ENCODE results near the gene UBE2F. TPM values are rescaled to one million over a fixed set of nuclear protein-coding genes. Genes with fewer than 3 reads are reported as not detected.
A peak's percentile ranks its signal among the peaks of the same experiment; 100 is the strongest.
"Not testable (repeated sequence)": the region's sequence is repeated elsewhere in the genome, so short reads cannot be mapped to it uniquely, and the experiment has no call there.

The UBE2F gene
- total RNA-seq, 2 experiments from 2014 or later = 22.1 to 44.1 TPM

DNA sequence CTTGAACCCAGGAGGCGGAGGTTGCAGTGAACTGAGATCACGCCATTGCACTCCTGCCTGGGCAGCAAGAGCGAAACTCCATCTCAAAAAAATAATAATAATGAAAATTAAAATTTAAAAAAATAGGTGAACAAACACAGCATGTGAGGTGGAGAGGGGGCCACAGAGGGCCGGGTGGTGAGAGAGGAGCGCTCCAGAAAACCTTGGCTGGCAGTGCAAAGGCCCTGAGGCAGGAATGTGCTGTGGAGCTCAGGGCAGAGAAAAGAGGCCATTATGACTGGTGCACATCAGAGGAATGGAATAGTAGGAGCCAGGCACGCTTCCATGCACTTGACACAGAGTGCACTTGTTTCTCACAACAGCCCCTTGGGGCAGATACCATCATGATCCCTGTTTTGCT lies 72.3 kb downstream of the UBE2F start:
- ATAC-seq (no peak), DNase-seq (no peak)
- Mint-ChIP-seq H3K36me3 (peaks cover 1% of the 10 kb centered on the region), H3K4me3 (no peak overlapping the region), H3K9me3 (ENCODE audit: low read depth) (no peaks in the 10 kb centered on the region), H3K27ac (no peak overlapping the region), H3K4me1 (no peaks in the 10 kb centered on the region), H3K27me3 (no peaks in the 10 kb centered on the region)
- CTCF ChIA-PET = interaction anchor here (1.4 kb wide), 1 partner anchor 21 kb away, joined by 3 read pairs; the partner anchor contains the start of gene SCLY

DNA sequence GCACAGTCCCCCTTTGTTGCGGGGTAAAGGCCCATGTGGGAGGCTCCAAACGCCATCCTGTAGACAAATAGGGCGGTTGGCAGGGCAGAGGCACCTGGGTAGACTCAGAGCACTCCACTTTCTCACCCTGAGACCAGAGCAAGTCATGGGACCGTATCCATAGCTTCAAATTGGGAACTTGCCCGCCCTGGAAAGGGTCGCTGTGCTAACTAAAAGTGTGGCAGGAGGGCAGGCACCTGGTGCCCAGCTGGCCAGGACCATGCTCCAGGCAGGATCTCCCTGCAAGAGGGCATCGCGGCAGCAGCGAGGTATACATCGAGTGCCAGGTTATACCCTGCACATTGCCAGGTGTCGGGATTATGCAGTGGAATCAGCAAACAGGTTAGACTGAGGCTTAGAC lies 73.2 kb downstream of the UBE2F start:
- no peaks in the 10 kb centered on the region for H3K4me1 Mint-ChIP-seq
- no peak for DNase-seq
- no peak for ATAC-seq
- no peaks in the 10 kb centered on the region for H3K9me3 Mint-ChIP-seq (ENCODE audit: low read depth)
- H3K27me3 Mint-ChIP-seq = no peaks in the 10 kb centered on the region
- H3K4me3 Mint-ChIP-seq = no peak overlapping the region
- H3K27ac Mint-ChIP-seq = no peak overlapping the region
- H3K36me3 Mint-ChIP-seq = no peaks in the 10 kb centered on the region
- CTCF ChIA-PET = interaction anchor here (1.4 kb wide), 1 partner anchor 20 kb away, joined by 3 read pairs; the partner anchor contains the start of gene SCLY

DNA sequence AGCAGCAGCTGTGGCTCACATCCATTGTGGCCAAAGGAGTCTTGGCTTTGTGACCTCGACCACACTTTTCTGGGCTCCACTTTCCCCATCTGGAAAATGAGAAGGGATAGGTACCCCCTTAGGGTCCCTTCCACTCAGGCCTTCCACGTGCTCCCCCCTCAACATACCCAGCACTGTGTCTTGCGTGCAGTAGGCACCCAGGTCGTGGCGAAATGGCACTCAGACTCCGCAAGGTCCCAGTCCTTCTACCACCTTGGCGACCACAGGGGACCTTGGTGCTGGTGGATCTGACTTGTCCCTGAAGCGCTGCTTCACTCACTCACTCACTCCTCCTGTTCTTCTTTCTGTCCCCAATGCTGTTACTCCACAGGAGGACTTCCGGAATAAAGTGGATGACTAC lies 74.1 kb downstream of the UBE2F start:
- Mint-ChIP-seq H3K27me3 (no peaks in the 10 kb centered on the region), H3K27ac (no peak overlapping the region)

DNA sequence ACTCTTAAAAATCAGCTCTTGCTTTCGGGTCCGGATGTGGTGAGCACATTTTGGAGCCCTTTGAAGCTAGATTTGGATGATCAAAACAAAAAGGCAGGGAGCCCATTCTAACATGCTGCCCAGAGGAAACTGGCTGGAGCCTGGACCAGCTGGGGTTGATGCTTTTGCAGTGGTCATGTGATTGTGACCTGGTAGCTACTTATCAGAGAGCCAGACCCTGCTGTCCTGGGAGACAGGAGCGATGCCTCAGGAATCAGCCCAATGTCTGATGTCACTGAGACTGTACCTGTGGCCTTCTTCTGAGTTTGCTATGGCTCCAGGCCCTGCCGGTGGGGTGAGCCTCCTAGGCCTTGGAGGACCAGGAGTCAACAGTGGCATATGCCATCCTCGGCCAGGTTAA lies 75.3 kb downstream of the UBE2F start:
- no peaks in the 10 kb centered on the region for H3K27me3 Mint-ChIP-seq
- CTCF ChIA-PET = no interaction called here
- no peak for ATAC-seq
- H3K36me3 Mint-ChIP-seq = peaks cover 4% of the 10 kb centered on the region
- H3K4me3 Mint-ChIP-seq = no peak overlapping the region
- no peaks in the 10 kb centered on the region for H3K9me3 Mint-ChIP-seq (ENCODE audit: low read depth)
- no peaks in the 10 kb centered on the region for H3K4me1 Mint-ChIP-seq
- DNase-seq = no peak
- no peak overlapping the region for H3K27ac Mint-ChIP-seq

More for the DNA sequence above, 74.1 kb downstream of the UBE2F start:
- H3K4me1 Mint-ChIP-seq = no peaks in the 10 kb centered on the region
- DNase-seq (no peak), ATAC-seq (no peak)
- CTCF ChIA-PET = no interaction called here
- H3K9me3 Mint-ChIP-seq (ENCODE audit: low read depth) = no peaks in the 10 kb centered on the region
- peaks cover 2% of the 10 kb centered on the region for H3K36me3 Mint-ChIP-seq
- no peak overlapping the region for H3K4me3 Mint-ChIP-seq

DNA sequence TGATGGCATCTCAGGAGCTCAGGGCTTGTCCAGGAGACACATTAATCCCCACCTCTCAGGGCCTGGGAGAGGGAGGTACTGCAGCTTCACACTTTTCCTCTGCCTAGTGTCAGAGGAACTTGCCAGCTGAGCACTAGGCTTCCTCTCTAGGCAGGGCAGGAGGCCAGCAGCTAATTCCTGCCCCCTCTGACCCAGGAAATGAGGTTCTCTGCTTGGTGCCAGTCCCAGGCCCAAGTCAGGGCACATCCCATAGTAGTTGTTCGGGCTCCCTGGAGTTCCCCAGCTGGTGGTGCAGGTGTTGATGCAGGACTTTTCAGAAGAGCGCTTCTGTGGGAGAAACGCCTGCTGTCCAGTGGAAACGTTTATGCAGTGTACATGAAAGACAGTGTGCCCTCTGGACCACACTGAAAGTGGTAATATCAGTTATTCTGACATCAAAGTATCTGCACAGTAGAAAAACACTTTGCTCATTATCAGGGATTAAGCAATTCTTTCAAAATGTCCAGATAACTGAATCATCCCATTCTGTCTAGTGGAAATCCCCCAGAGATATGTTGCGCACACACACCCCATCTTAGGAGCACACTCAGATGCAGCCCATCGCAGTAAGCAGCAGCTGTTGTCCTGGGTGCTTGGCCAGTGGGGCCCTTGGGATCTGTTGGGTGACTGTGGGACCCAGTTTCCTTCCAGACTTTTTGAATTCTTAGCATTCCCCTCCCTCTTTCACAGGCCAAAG lies 76.2 kb downstream of the UBE2F start:
- peaks cover 2% of the 10 kb centered on the region for H3K27me3 Mint-ChIP-seq
- ATAC-seq (no peak), DNase-seq (no peak)
- H3K27ac Mint-ChIP-seq = no peak overlapping the region
- peaks cover 2% of the 10 kb centered on the region for H3K9me3 Mint-ChIP-seq (ENCODE audit: low read depth)
- CTCF ChIA-PET = no interaction called here
- H3K4me1 Mint-ChIP-seq = no peaks in the 10 kb centered on the region
- no peak overlapping the region for H3K4me3 Mint-ChIP-seq
- H3K36me3 Mint-ChIP-seq = peaks cover 7% of the 10 kb centered on the region

DNA sequence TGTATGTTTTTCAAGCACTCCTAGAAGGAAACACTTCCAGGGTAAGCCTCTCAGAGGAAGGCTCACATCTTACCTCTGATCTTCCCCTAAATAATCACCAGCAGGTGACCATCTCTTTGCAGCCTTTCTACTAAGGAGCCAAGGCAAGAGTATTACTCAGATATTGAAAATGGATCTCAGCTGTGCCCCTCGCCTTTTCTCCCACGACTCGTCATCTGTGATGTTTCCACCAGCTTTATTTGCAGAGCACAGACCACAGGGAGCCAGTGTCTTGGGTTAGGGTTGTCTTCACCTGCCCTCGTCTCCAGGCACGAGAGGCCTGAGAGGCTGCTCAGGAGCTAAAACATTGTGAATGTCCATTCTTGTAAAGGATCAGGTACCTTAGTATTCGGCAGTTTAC lies 77.0 kb downstream of the UBE2F start:
- peaks cover 3% of the 10 kb centered on the region for H3K27me3 Mint-ChIP-seq
- H3K4me3 Mint-ChIP-seq = no peak overlapping the region
- no peak overlapping the region for H3K27ac Mint-ChIP-seq
- peaks cover 10% of the 10 kb centered on the region for H3K36me3 Mint-ChIP-seq
- H3K9me3 Mint-ChIP-seq (ENCODE audit: low read depth) = peaks cover 3% of the 10 kb centered on the region
- CTCF ChIA-PET = interaction anchor here (0.6 kb wide), 1 partner anchor 9 kb away, joined by 4 read pairs; no protein-coding TSS in a partner anchor
- ATAC-seq (no peak), DNase-seq (no peak)
- H3K4me1 Mint-ChIP-seq = no peaks in the 10 kb centered on the region

DNA sequence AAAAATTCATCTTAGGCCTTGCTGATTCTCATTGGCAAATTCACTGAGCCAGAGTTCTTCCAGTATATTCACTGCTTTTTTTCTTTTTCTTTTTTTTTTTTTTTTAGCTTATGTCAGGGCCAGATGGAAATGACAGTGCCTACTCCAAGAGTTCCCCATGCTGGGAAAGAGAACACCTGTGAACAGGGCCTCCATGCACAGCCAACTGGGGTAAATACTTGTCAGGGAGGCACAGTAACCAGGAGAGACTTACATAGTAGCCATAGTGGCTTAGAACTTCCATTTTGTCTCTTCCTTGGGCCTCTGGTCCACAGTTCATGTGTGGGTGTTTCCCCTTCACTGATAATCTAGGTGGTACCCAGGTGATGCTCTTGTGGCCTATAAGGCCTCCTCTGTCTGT lies 78.8 kb downstream of the UBE2F start:
- Mint-ChIP-seq H3K4me1 (no peaks in the 10 kb centered on the region), H3K9me3 (ENCODE audit: low read depth) (peaks cover 3% of the 10 kb centered on the region), H3K4me3 (no peak overlapping the region), H3K27ac (no peak overlapping the region), H3K36me3 (peaks cover 10% of the 10 kb centered on the region), H3K27me3 (peaks cover 3% of the 10 kb centered on the region)
- ATAC-seq (no peak), DNase-seq (no peak)
- CTCF ChIA-PET = no interaction called here

DNA sequence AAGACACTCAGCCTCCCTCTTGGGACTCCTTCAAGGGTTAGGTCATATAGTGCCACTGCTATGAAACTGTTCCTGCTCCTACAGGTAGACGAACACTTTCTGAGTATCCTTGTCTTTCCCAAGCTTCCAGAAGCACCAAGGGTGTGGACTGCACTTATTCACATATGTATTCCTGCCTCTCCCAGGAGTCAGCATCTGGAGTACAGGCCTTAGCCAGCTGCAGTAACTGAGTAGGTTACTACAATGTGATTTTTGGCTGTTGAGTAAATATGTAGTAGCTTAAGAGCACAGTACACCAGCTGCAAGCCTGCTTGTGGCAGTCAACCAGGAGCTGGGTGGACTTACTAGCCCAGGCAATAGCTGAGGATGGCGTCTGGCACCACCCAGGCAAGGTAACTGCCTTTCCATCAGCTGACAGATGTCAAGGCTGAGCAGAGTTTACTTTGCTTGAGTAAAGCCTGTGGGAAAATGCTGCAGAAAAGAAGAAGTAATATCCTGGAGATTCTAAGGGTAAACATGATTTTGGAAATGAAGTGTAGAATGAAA lies 80.0 kb downstream of the UBE2F start:
- peaks cover 10% of the 10 kb centered on the region for H3K36me3 Mint-ChIP-seq
- peaks cover 3% of the 10 kb centered on the region for H3K27me3 Mint-ChIP-seq
- no peak overlapping the region for H3K4me3 Mint-ChIP-seq
- no peak for DNase-seq
- H3K9me3 Mint-ChIP-seq (ENCODE audit: low read depth) = peaks cover 3% of the 10 kb centered on the region
- CTCF ChIA-PET = no interaction called here
- no peak overlapping the region for H3K27ac Mint-ChIP-seq
- no peaks in the 10 kb centered on the region for H3K4me1 Mint-ChIP-seq
- ATAC-seq = no peak

DNA sequence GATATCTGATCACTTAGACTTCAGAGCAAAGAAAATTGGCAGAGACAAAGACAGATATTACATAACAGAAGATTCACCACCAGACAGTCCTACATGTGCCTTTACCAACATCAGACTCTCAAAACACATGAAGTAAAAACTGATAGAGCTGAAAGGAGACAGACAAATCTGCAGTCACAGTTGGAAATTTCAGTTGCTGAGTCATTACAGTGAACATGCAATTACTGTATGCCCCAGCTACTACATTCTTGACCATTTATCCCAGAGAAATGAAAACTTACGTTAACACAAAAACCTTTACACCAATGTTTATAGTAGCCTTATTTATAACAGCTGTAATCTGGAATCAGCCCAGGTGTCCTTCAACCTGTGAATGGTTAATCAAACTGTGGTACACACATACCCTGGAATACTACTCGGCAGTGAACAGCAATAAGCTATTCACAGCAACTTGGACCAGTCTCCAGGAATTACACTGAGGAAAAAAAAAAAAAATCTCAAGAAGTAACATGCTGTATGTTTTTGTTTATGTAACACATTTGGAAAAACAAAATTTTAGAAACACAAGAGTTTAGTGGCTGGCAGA lies 86.5 kb downstream of the UBE2F start:
- CTCF ChIA-PET = interaction anchor here (0.7 kb wide), 1 partner anchor 10 kb away, joined by 4 read pairs; no protein-coding TSS in a partner anchor
- peaks cover 23% of the 10 kb centered on the region for H3K27me3 Mint-ChIP-seq
- H3K4me3 Mint-ChIP-seq = no peak overlapping the region
- H3K9me3 Mint-ChIP-seq (ENCODE audit: low read depth) = no peaks in the 10 kb centered on the region
- H3K27ac Mint-ChIP-seq = no peak overlapping the region
- H3K36me3 Mint-ChIP-seq = peaks cover 2% of the 10 kb centered on the region
- ATAC-seq (no peak), DNase-seq (no peak)
- peaks cover 4% of the 10 kb centered on the region for H3K4me1 Mint-ChIP-seq

DNA sequence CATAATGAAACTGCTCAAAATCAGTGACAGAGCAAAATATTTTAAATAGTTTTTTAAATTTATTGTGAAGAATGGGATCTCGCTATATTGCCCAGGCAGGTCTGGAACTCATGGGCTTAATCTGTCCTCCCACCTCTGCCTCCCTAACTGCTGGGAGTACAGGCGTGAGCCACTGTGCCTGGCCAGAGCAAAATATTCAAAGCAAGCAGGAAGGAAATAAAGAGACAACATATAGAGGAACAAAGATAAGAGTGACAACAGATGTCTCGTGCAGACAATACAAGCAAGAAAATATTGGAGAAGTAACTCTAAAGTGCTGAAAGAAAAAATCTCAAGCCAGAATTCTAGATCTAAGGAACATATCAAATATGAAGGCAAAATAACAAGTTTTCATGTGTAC lies 89.0 kb downstream of the UBE2F start:
- peaks cover 5% of the 10 kb centered on the region for H3K36me3 Mint-ChIP-seq
- ATAC-seq (no peak), DNase-seq (no peak)
- CTCF ChIA-PET = no interaction called here
- no peak overlapping the region for H3K27ac Mint-ChIP-seq
- no peak overlapping the region for H3K4me3 Mint-ChIP-seq
- no peaks in the 10 kb centered on the region for H3K9me3 Mint-ChIP-seq (ENCODE audit: low read depth)
- peaks cover 23% of the 10 kb centered on the region for H3K27me3 Mint-ChIP-seq
- H3K4me1 Mint-ChIP-seq = peaks cover 14% of the 10 kb centered on the region

DNA sequence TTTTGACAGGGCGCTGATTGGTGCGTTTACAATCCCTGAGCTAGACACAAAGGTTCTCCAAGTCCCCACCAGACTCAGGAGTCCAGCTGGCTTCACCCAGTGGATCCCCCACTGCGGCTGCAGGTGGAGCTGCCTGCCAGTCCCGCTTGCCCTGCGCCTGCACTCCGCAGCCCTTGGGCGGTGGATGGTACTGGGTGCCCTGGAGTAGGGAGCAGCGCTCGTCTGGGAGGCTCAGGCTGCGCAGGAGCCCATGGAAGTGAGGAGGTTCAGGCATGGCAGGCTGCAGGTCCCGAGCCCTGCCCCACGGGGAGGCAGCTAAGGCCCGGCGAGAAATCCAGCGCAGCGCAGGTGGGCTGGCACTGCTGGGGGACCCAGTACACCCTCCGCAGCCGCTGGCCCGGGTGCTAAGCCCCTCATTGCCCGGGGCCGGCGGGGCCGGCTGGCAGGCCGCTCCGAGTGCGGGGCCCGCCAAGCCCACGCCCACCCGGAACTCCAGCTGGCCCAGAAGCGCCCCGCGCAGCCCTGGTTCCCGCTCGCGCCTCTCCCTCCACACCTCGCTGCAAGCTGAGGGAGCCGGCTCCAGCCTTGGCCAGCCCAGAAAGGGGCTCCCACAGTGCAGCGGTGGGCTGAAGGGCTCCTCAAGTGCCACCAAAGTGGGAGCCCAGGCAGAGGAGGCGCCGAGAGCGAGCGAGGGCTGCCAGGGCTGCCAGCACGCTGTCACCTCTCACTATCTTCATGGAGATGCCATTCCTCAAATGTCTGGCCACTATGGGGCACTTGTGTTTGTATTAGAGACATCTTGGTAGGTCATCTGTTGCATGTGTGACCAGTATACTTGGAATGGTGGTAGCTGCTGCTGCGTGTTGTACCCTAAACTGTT lies 91.1 kb downstream of the UBE2F start:
- CTCF ChIA-PET; DNase-seq; H3K36me3 Mint-ChIP-seq; H3K4me3 Mint-ChIP-seq; ATAC-seq; H3K27ac Mint-ChIP-seq; H3K9me3 Mint-ChIP-seq (ENCODE audit: low read depth): not testable (repeated sequence)
- H3K4me1 Mint-ChIP-seq = peaks cover 30% of the 10 kb centered on the region
- H3K27me3 Mint-ChIP-seq = peaks cover 18% of the 10 kb centered on the region

DNA sequence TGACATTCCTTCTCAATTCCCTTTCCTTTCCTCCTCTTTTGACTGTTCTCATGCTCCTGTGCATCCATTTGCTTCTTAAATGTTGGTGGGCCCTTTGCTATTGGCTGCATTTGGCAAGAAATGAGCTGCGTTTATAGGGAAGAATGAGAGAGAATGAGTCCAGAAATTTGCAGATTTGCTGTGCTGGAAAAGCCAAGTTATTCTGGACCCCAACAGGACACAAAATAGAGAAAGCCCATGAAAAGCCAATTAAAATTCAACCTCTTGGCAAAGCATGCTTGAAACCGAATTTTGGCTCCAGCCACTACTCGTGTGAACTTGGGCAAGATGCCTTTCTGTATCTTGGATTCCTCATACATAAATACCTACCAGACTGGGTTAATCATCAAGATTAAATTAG lies 92.7 kb downstream of the UBE2F start:
- Mint-ChIP-seq H3K27ac (peak overlapping the region; percentile 1), H3K36me3 (peaks cover 7% of the 10 kb centered on the region), H3K27me3 (peaks cover 11% of the 10 kb centered on the region), H3K4me1 (peaks cover 44% of the 10 kb centered on the region), H3K4me3 (peak overlapping the region; percentile 81), H3K9me3 (ENCODE audit: low read depth) (no peaks in the 10 kb centered on the region)
- no peak for ATAC-seq
- CTCF ChIA-PET = interaction anchor here (0.7 kb wide), 1 partner anchor 167 kb away, joined by 3 read pairs; no protein-coding TSS in a partner anchor
- DNase-seq = no peak

DNA sequence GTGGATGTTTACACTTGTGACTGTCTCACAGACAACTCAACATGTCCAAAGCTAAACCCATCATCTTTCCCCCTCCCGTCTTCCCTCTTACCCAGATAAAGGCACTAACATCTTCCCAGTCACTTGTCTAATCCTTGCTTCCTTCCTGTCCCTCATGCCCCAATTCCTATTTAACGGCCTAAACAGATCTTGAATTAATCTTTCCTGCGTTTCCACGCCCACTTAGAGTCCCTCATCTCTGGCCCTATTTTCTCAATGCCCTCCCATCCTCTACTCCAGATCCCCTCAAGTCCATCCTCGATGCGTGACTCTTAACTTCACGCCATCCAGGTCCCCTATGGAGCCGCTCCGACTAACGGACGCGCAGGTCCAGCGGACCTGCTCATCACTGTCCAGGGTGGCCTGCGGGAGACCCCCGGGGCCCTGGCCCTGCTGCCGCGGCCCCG lies 93.3 kb downstream of the UBE2F start:
- DNase-seq = no peak
- Mint-ChIP-seq H3K27me3 (peaks cover 11% of the 10 kb centered on the region), H3K36me3 (peaks cover 11% of the 10 kb centered on the region), H3K4me1 (peaks cover 48% of the 10 kb centered on the region), H3K4me3 (peak overlapping the region; percentile 81), H3K9me3 (ENCODE audit: low read depth) (no peaks in the 10 kb centered on the region), H3K27ac (peak overlapping the region; percentile 83)
- CTCF ChIA-PET = interaction anchor here (1.1 to 1.7 kb wide), 3 partner anchors 21 to 204 kb away, joined by 3 read pairs; no protein-coding TSS in a partner anchor
- ATAC-seq = no peak
